HG02588 (cell line): ENCODE data around the gene TPD52L3.

Experiments
- ATAC-seq: cut with Tn5 transposase; IDR thresholded peaks from one replicate; pipeline ENCODE4 v1.9.1; 2021; ENCODE audit warnings: mild to moderate bottlenecking, moderate library complexity; ENCODE audit not compliant: unreplicated experiment

TPD52L3 gene

GRCh38 chr9:6328103-6328502, at the start of gene TPD52L3:
Gene TPD52L3, plus strand, starts transcription at chr9:6328375. Its CDS starts 221 bp downstream, at chr9:6328596.
- ATAC-seq: no peak

GRCh38 chr9:6301858-6302257, 26.3 kb upstream of the TPD52L3 start:
- ATAC-seq: no peak

GRCh38 chr9:6302417-6302816, 25.8 kb upstream of the TPD52L3 start:
- no peak for ATAC-seq

GRCh38 chr9:6304232-6304631, 23.9 kb upstream of the TPD52L3 start:
- ATAC-seq: no peak

GRCh38 chr9:6305954-6306563, 22.1 kb upstream of the TPD52L3 start:
- no peak for ATAC-seq

- ATAC-seq: no peak
Measured at GRCh38 chr9:6307551-6308096, 20.6 kb upstream of the TPD52L3 start.

- no peak for ATAC-seq
Measured at GRCh38 chr9:6330958-6331634, 2.9 kb downstream of the TPD52L3 start.

- ATAC-seq: no peak
Measured at GRCh38 chr9:6334305-6334704, 6.1 kb downstream of the TPD52L3 start.

- no peak for ATAC-seq
Measured at GRCh38 chr9:6348766-6349165, 20.6 kb downstream of the TPD52L3 start.

- ATAC-seq: no peak
Measured at GRCh38 chr9:6351737-6352136, 23.6 kb downstream of the TPD52L3 start.

GRCh38 chr9:6354072-6354686, 26.0 kb downstream of the TPD52L3 start:
- peak; percentile 74 for ATAC-seq

- ATAC-seq: peak; percentile 46
Measured at GRCh38 chr9:6355728-6356127, 27.6 kb downstream of the TPD52L3 start.

- no peak for ATAC-seq
Measured at GRCh38 chr9:6356441-6356840, 28.3 kb downstream of the TPD52L3 start.

GRCh38 chr9:6356904-6357303, 28.7 kb downstream of the TPD52L3 start:
- no peak for ATAC-seq

- ATAC-seq: no peak
Measured at GRCh38 chr9:6367128-6367890, 39.1 kb downstream of the TPD52L3 start.

- no peak for ATAC-seq
Measured at GRCh38 chr9:6368831-6369230, 40.7 kb downstream of the TPD52L3 start.
